HUDEP-2 (cell line): Measurements from ENCODE around the gene TBC1D5.
"Not testable (repeated sequence)": the region's sequence is repeated elsewhere in the genome, so short reads cannot be mapped to it uniquely, and the experiment has no call there.

ENCODE experiments used
- DNase-seq, 76 experiments: peaks; one replicate each; lab custom pipeline; 2025; ENCODE audit not compliant: unreplicated experiment in 76 of 76; lab: John Stamatoyannopoulos, UW

Gene TBC1D5

DNA sequence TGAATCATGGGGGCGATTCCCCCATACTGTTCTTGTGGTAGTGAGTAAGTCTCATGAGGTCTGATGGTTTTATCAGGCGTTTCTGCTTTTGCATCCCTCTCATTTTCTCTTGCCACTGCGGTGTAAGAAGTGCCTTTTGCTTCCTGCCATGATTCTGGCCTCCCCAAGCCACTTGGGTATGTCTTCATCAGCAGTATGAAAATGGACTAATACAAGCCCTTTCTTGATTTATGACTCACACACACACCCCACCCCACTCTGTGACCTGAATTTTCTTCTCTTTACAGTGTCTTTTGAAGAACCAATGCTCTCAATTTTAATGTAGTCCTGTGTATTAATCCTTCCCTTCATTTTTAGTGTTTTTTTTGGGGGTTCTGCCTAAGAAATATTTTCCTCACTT lies 612.9 kb downstream of the TBC1D5 start:
- no peak for DNase-seq

GRCh38 chr3:17128671-17129070 lies 613.8 kb downstream of the TBC1D5 start:
- not testable (repeated sequence) for DNase-seq

DNA sequence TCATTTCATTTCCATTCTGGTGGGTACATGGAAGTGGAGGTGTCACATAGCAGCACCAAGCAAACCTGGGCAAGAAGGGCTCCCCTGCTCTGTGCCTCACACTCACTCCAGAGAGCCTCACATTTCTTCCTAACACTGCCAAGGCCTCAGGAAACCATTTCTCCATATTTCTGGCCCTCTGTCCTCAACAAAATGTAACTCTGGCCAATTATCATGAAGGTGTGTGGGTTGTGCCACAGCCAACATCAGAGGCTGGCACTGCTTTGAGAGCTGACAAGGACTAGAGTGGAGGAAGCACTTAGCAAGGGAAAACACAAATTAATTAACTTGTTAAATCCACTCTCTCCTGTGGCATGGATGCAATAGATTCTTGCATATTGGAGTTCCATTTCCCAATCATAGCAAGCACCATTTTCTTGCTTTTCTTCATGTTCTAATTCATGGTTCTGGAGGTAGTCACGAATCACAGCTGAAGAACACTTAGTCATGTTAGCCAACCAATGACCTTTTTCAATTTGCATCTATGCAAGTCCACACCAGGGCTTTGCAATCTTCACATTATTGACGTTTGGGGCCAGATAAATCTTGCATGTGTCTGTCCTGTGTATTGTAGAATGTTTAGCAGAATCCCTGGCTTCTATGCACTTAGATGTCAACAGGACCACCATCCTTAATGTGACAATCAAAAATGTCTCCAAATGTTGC lies 616.5 kb downstream of the TBC1D5 start:
- no peak for DNase-seq

GRCh38 chr3:17122758-17123157 lies 619.7 kb downstream of the TBC1D5 start:
- no peak for DNase-seq

DNA sequence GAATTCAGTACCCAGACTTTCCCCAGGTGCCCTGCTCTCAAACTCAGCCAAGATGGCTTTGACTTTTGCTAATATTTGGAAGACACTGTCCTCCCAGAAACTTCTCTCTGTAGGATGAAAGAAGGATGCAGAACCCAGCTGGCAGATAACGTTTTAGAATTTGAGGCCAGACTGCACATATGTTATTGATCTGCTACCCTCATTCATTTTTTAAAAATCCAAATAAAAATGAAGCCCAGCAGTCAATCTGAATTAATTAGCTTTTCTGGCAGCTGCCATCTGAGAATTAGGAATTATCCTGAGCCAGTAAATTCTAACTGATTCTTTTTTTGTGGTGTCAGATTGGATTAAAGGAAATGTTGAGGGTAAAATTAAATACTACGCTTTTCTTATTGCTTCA lies 621.1 kb downstream of the TBC1D5 start:
- DNase-seq = no peak

DNA sequence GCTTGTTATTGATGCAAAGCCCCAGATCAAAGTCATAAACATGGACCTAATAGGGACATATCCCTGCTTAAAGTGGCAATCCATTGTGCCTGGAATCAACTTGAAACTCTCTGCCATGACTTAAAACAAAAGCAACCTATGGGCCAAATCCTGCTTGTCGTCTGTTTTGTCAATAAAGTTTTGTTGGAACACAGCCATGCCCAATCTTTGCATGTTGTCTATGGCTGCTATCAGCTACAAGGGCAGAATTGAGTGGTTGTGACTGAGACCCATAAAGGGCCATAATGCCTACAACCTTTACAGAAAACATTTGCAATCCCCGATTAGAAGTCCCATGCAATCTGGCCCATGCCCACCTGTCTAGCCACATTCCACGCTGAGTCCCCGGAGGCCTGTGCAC lies 622.3 kb downstream of the TBC1D5 start:
- no peak for DNase-seq

- DNase-seq = no peak
Measured at GRCh38 chr3:17119201-17120072, 623.0 kb downstream of the TBC1D5 start.

- no peak for DNase-seq
Measured at GRCh38 chr3:17118771-17119170, 623.7 kb downstream of the TBC1D5 start.

- peak in 1 of 76 experiments; percentile 5 for DNase-seq
Measured at GRCh38 chr3:17116007-17116600, 626.3 kb downstream of the TBC1D5 start.

- no peak for DNase-seq
Measured at GRCh38 chr3:17115186-17115585, 627.2 kb downstream of the TBC1D5 start.

- DNase-seq = no peak
Measured at GRCh38 chr3:17111586-17111985, 630.8 kb downstream of the TBC1D5 start.

DNA sequence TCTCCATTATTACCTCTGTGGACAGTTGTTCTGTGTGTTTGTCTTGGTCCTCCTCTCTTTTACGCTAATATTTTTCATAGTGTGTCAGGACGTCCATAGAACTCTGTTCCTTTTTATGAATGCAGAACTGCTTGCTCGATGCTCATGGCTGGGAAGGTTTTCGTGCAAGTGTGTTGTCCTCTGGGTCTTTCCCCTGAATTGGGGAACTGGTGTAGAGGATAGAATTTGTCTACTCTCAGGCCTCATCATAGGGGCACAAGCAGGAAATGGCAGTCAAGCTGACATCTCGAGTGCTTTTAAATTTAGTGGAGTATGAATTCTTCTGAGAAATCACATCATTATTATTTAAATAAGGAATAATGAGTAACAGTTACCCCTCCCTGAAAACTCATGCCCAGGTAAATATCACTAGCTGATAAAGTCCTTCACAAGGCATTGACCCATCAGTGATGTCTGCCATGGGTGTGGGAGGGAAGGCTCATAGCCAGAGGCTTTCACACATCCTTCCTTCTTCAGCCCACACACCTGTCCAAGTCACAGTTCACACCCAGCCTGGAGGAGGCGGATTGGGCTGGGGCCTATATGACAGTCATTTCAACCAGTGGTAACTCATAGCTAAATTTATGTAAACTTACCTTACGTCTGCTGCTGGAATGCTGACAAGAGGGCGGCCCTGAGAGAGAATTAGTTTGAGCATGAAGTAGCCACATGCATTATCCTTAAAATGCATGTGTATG lies 631.6 kb downstream of the TBC1D5 start:
- no peak for DNase-seq
